Osteoblast (primary cell): Measurements from ENCODE around the gene KLK10. TPM values are rescaled to one million over a fixed set of nuclear protein-coding genes. Genes with fewer than 3 reads are reported as not detected.

Experiments used
- DNase-seq: peaks from one replicate; pipeline ENCODE4 v3.0.0; 2011; ENCODE audit warnings: low spot score, mixed read lengths; ENCODE audit not compliant: insufficient read length; ENCODE audit errors: missing footprints
- H2AFZ ChIP-seq: 2 replicates; pipeline ENCODE4 v1.6.0; 2011; ENCODE audit warnings: mild to moderate bottlenecking, low read length
- H3K27ac ChIP-seq: 2 replicates; pipeline ENCODE4 v1.5.1; 2011; ENCODE audit warnings: mild to moderate bottlenecking, low read depth, low read length, moderate library complexity
- H3K27me3 ChIP-seq: 2 replicates; pipeline ENCODE4 v1.6.0; 2012; ENCODE audit warnings: mild to moderate bottlenecking, control low read depth, inconsistent platforms, low read length, moderate library complexity; ENCODE audit not compliant: insufficient read depth
- H3K36me3 ChIP-seq: 2 replicates; pipeline ENCODE4 v1.5.1; 2011; ENCODE audit warnings: mild to moderate bottlenecking, low read length, control low read depth, moderate library complexity; ENCODE audit not compliant: insufficient read depth
- H3K4me1 ChIP-seq: 2 replicates; pipeline ENCODE4 v1.5.1; 2011; ENCODE audit warnings: mild to moderate bottlenecking, low read length, control low read depth, moderate library complexity; ENCODE audit not compliant: insufficient read depth
- H3K4me2 ChIP-seq: 2 replicates; pipeline ENCODE4 v1.6.0; 2011; ENCODE audit warnings: mild to moderate bottlenecking, low read length; ENCODE audit not compliant: insufficient read depth
- H3K4me3 ChIP-seq: fragments of 200-600 bp; sonication (generic); 3 replicates; pipeline ENCODE4 v1.5.1; 2012; ENCODE audit warnings: mild to moderate bottlenecking, low read length, inconsistent platforms; ENCODE audit not compliant: insufficient read depth
- H3K79me2 ChIP-seq: 2 replicates; pipeline ENCODE4 v1.6.0; 2012; ENCODE audit warnings: mild to moderate bottlenecking, low read length, control low read depth, inconsistent platforms; ENCODE audit not compliant: insufficient read depth
- H3K9me3 ChIP-seq: 2 replicates; pipeline ENCODE4 v1.5.1; 2011; ENCODE audit warnings: low read depth, low read length, control low read depth
- H4K20me1 ChIP-seq: 2 replicates; pipeline ENCODE4 v1.6.0; 2012; ENCODE audit warnings: mild to moderate bottlenecking, low read length, control low read depth; ENCODE audit not compliant: insufficient read depth
- CTCF ChIP-seq: IDR thresholded peaks from 2 replicates; pipeline ENCODE4 v1.5.1; 2011; ENCODE audit warnings: mild to moderate bottlenecking, low read depth, low read length, moderate library complexity; ENCODE audit errors: extremely low read depth
- total RNA-seq: library from RNA; depleted of rRNA; stranded (reverse); fragments of >200 nt; gene quantifications from 2 replicates; pipeline ENCODE4 v1.2.3, GENCODE V29; 2012

KLK10 gene
- total RNA-seq, 1 donor, result not detected

DNA sequence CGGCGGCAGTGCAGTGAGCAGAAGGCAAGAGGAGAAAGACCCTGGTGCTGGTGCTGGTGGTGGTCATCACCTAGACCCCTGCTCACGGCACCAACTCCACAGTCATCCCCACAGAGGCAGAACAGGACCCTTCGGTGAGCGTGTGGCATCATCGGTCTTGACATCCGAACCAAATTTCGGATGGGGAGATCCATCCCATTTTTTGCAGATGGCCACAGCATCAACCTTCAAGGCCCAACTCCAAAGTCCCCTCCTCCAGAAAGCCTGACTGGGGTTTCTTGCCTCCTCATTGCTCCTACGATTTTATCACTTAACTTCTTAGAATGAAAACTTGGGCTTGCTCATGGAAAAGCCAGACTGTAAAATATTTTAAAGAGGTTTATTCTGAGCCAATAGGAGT lies 24.0 kb upstream of the KLK10 start:
- H3K4me2 ChIP-seq, result no peak overlapping the region
- no peak overlapping the region for H3K4me3 ChIP-seq
- no peak overlapping the region for H3K27ac ChIP-seq
- peak; percentile 32 for DNase-seq
- H4K20me1 ChIP-seq, result no peaks in the 10 kb centered on the region
- peaks cover 7% of the 10 kb centered on the region for H3K27me3 ChIP-seq
- no peak overlapping the region for H2AFZ ChIP-seq
- no peaks in the 10 kb centered on the region for H3K4me1 ChIP-seq
- TF ChIP-seq CTCF, result no peak
- H3K9me3 ChIP-seq, result no peaks in the 10 kb centered on the region
- H3K79me2 ChIP-seq, result no peaks in the 10 kb centered on the region
- no peaks in the 10 kb centered on the region for H3K36me3 ChIP-seq

- Histone ChIP-seq H3K27ac (no peak overlapping the region), H3K79me2 (no peaks in the 10 kb centered on the region), H2AFZ (no peak overlapping the region), H3K27me3 (no peaks in the 10 kb centered on the region), H3K4me1 (no peaks in the 10 kb centered on the region), H4K20me1 (no peaks in the 10 kb centered on the region), H3K4me3 (no peak overlapping the region), H3K9me3 (no peaks in the 10 kb centered on the region), H3K4me2 (no peak overlapping the region), H3K36me3 (no peaks in the 10 kb centered on the region)
- no peak for TF ChIP-seq CTCF
- no peak for DNase-seq
These were observed 20.6 kb upstream of the KLK10 start for GRCh38 chr19:51040151-51040550.

DNA sequence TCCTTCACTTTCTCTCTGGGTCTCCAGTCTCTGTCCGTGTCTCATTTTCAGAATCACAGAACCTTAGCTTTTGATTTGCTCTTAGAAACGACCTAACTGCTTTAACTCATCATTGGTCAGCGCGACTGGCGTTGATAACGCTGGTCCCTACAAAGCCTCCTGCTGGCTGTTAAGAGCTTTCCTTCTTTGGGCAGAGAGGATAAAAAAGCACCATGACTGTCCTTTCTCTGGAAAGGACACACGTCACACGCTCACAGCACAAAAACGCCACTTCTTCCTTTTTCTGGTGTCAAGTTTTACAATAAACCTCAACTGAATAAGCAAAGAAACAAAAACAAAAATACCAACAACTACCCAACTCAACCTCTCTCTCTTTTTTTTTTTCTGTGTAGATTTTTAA lies 17.0 kb upstream of the KLK10 start:
- H3K36me3 ChIP-seq, result no peaks in the 10 kb centered on the region
- no peak overlapping the region for H3K4me3 ChIP-seq
- H3K9me3 ChIP-seq, result no peaks in the 10 kb centered on the region
- no peaks in the 10 kb centered on the region for H3K4me1 ChIP-seq
- H3K27ac ChIP-seq, result no peak overlapping the region
- H3K79me2 ChIP-seq, result no peaks in the 10 kb centered on the region
- no peak for DNase-seq
- H4K20me1 ChIP-seq, result no peaks in the 10 kb centered on the region
- no peak for TF ChIP-seq CTCF
- H3K4me2 ChIP-seq, result no peak overlapping the region
- no peak overlapping the region for H2AFZ ChIP-seq
- no peaks in the 10 kb centered on the region for H3K27me3 ChIP-seq

DNA sequence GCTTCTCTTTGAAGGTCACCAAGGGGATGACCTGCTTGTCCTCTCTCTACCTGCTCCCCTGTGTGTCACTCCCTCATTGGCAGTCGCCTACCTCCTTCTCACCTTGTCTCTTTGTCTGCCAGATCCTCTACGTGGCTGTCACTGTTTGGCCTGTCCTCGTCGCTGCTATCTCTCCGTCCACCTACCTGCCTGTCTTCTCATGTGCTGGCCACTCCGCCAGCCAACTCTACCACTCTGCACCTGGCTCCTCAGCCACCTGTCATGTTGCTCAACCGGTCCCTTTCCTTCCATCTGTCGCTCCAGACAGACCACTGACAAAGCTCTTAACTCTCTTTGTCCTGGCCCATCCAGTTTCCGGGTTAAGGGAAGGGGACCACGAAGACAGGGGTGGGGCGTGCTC lies 15.2 kb upstream of the KLK10 start, which contains the start of gene KLK12:
TSS of gene KLK12 (minus strand) at position 299 of the 400 bp plus-strand sequence. CDS start 381 bp downstream, outside the sequence.
- no peaks in the 10 kb centered on the region for H4K20me1 ChIP-seq
- DNase-seq, result peak; percentile 43
- no peak within 1 kb of the TSS for H2AFZ ChIP-seq
- no peak within 1 kb of the TSS for H3K4me3 ChIP-seq
- H3K4me2 ChIP-seq, result no peak within 1 kb of the TSS
- TF ChIP-seq CTCF, result no peak
- H3K27me3 ChIP-seq, result no peaks in the 10 kb centered on the region
- H3K4me1 ChIP-seq, result no peaks in the 10 kb centered on the region
- H3K27ac ChIP-seq, result no peak within 1 kb of the TSS
- H3K9me3 ChIP-seq, result no peaks in the 10 kb centered on the region
- no peaks in the 10 kb centered on the region for H3K36me3 ChIP-seq
- H3K79me2 ChIP-seq, result no peaks in the 10 kb centered on the region
